Tibial nerve (tissue), 4 donors: ENCODE data around the gene MED13L. TPM values are rescaled to one million over a fixed set of nuclear protein-coding genes. Genes with fewer than 3 reads are reported as not detected.

Experiments used
- DNase-seq, 2 donors: peaks; one replicate each; pipeline ENCODE4 v3.0.0-alpha.2; 2019; ENCODE audit warnings: low spot score in 2 of 2
- H3K27ac ChIP-seq, 4 donors: fragments of 200-600 bp; sonication (generic) in 3 of 4; one replicate each; pipeline ENCODE4 v1.5.1; 2017 to 2019; ENCODE audit warnings: mild to moderate bottlenecking in 1 of 4
- H3K27me3 ChIP-seq, 2 donors: fragments of 200-600 bp; sonication (generic) in 1 of 2; one replicate each; pipeline versions ENCODE4 v1.5.1 to v1.6.0; 2017 to 2019
- H3K36me3 ChIP-seq, 3 donors: fragments of 200-600 bp; sonication (generic); one replicate each; pipeline ENCODE4 v1.5.1; 2018 to 2019
- H3K4me1 ChIP-seq, 4 donors: fragments of 200-600 bp; sonication (generic) in 3 of 4; one replicate each; pipeline ENCODE4 v1.5.1; 2017 to 2019
- H3K4me3 ChIP-seq, 4 donors: fragments of 200-600 bp; sonication (generic) in 3 of 4; one replicate each; pipeline ENCODE4 v1.5.1; 2017 to 2019; ENCODE audit warnings: mild to moderate bottlenecking in 1 of 4, moderate library complexity in 1 of 4
- H3K9me3 ChIP-seq, 4 donors: fragments of 200-600 bp; sonication (generic) in 3 of 4; one replicate each; pipeline ENCODE4 v1.5.1; 2017 to 2019
- EP300 ChIP-seq, 2 donors: sonication (generic); formaldehyde crosslinking; IDR thresholded peaks; one replicate each; pipeline ENCODE4 v1.6.1; 2017; ENCODE audit warnings: antibody characterized with exemption in 2 of 2, mild to moderate bottlenecking in 1 of 2
- POLR2A ChIP-seq, 2 donors: fragments of 450-650 bp; IDR thresholded peaks; one replicate each; pipeline ENCODE4 v1.6.1; 2017; ENCODE audit warnings: antibody characterized with exemption in 2 of 2, mild to moderate bottlenecking in 2 of 2, moderate library complexity in 2 of 2
- WGBS, 2 donors: methylation state at CpG; one replicate each; pipeline ENCODE4 v1.1.5; 2018; 5-methylcytosine and 5-hydroxymethylcytosine counted together
- total RNA-seq, 4 donors: library from RNA; depleted of rRNA; stranded (reverse); fragments of >200 nt; gene quantifications; one replicate each; pipeline ENCODE4 v1.1.0, GENCODE V29; 2016
- TF ChIP-seq, protein P1 (sequence below), 5 experiments: fragments of 200-600 bp in 3 of 5; fragments of 450-650 bp in 2 of 5; sonication (generic) in 3 of 5; IDR thresholded peaks; one replicate each; pipeline ENCODE4 v1.5.1; 2016 to 2019; ENCODE audit warnings: antibody characterized with exemption in 5 of 5, mild to moderate bottlenecking in 3 of 5, moderate library complexity in 2 of 5

MED13L gene
- total RNA-seq, 4 donors from 2014 or later = 138 to 234 (median 218) TPM

DNA sequence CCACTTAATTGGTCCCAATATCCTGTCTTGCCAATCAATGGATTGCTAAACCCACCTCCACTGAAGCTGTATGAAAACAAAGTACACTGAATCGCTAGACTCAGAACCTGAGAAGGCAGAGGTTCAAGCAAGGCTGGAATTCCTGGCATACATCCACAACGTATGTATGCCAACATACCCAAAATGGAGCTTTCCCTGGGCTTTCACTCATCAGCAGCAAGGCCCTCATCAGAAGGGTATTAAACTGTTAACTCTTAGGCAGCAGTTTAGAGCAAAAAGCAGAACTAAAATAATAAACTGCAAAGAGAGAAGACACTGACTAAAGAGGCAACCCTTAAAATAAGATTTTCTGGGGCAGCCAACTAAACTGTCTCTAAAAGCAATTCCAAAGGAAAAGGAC lies 13.6 kb downstream of the MED13L start:
- TF ChIP-seq, protein P1, sequence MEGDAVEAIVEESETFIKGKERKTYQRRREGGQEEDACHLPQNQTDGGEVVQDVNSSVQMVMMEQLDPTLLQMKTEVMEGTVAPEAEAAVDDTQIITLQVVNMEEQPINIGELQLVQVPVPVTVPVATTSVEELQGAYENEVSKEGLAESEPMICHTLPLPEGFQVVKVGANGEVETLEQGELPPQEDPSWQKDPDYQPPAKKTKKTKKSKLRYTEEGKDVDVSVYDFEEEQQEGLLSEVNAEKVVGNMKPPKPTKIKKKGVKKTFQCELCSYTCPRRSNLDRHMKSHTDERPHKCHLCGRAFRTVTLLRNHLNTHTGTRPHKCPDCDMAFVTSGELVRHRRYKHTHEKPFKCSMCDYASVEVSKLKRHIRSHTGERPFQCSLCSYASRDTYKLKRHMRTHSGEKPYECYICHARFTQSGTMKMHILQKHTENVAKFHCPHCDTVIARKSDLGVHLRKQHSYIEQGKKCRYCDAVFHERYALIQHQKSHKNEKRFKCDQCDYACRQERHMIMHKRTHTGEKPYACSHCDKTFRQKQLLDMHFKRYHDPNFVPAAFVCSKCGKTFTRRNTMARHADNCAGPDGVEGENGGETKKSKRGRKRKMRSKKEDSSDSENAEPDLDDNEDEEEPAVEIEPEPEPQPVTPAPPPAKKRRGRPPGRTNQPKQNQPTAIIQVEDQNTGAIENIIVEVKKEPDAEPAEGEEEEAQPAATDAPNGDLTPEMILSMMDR (IDR thresholded peaks at IDR 0.05) = no peak
- TF ChIP-seq POLR2A (IDR thresholded peaks at IDR 0.05) (no peak), EP300 (IDR thresholded peaks at IDR 0.05) (no peak)
- H3K27ac ChIP-seq = no peak overlapping the region
- no peaks in the 10 kb centered on the region for H3K36me3 ChIP-seq
- 19 to 24% methylated on average over 2 of the region's 2 CpGs for WGBS, 2 donors
- no peaks in the 10 kb centered on the region for H3K9me3 ChIP-seq
- no peak overlapping the region for H3K4me3 ChIP-seq
- no peaks in the 10 kb centered on the region for H3K27me3 ChIP-seq
- no peak for DNase-seq
- H3K4me1 ChIP-seq = peaks cover 0 to 94% (median 56%) of the 10 kb centered on the region in 4 donors

DNA sequence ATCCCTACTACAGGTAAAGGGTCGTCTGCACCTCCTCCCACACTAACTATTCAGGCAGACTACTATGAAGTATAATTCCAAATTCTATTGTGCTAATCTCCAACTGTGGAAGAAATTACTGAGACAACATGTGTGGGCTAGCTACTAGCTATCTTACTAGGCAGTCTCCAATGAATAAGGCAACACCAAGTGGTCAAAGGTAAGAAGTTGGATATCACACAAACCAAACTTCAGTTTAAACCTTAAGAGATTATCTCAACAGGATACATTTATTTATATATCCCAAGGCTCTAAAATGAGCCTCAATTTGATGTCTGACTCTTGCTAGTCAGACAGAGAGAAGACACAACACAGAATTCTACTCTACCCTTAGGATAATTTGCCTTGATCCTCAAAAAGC lies 14.1 kb downstream of the MED13L start:
- Histone ChIP-seq H3K27me3 (no peaks in the 10 kb centered on the region), H3K9me3 (no peaks in the 10 kb centered on the region), H3K4me3 (no peak overlapping the region), H3K36me3 (no peaks in the 10 kb centered on the region), H3K27ac (no peak overlapping the region), H3K4me1 (peaks cover 0 to 96% (median 56%) of the 10 kb centered on the region in 4 donors)
- DNase-seq = no peak
- WGBS, 2 donors = 62 to 63% methylated on average over 1 of the region's 1 CpG
- TF ChIP-seq, protein P1 (IDR thresholded peaks at IDR 0.05) = no peak
- TF ChIP-seq EP300 (IDR thresholded peaks at IDR 0.05) (no peak), POLR2A (IDR thresholded peaks at IDR 0.05) (no peak)

DNA sequence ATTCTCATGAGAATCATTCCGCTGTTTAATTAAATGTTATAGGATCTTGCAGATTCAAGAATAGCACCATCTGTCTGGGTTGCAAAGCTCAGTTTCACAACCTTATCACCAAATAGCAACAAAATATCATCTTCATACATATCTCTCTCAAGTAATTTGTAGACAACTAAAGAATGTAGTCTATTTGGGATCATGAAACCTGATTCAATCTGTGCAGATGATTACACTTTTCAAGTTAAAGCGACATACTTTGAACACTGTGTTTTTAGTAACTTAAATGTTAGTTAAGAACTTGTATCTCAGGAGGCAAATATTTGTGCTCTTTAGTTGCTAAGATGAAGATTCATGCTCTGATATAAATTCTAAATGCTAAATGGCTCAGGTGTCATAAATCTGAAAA lies 14.8 kb downstream of the MED13L start:
- no peak overlapping the region for H3K4me3 ChIP-seq
- peaks cover 0 to 96% (median 57%) of the 10 kb centered on the region in 4 donors for H3K4me1 ChIP-seq
- no peaks in the 10 kb centered on the region for H3K9me3 ChIP-seq
- TF ChIP-seq POLR2A (IDR thresholded peaks at IDR 0.05) (no peak), EP300 (IDR thresholded peaks at IDR 0.05) (no peak)
- TF ChIP-seq, protein P1 (IDR thresholded peaks at IDR 0.05) = no peak
- no peaks in the 10 kb centered on the region for H3K36me3 ChIP-seq
- WGBS, 2 donors = 92 to 94% methylated on average over 2 of the region's 2 CpGs
- no peak for DNase-seq
- no peak overlapping the region for H3K27ac ChIP-seq
- no peaks in the 10 kb centered on the region for H3K27me3 ChIP-seq

DNA sequence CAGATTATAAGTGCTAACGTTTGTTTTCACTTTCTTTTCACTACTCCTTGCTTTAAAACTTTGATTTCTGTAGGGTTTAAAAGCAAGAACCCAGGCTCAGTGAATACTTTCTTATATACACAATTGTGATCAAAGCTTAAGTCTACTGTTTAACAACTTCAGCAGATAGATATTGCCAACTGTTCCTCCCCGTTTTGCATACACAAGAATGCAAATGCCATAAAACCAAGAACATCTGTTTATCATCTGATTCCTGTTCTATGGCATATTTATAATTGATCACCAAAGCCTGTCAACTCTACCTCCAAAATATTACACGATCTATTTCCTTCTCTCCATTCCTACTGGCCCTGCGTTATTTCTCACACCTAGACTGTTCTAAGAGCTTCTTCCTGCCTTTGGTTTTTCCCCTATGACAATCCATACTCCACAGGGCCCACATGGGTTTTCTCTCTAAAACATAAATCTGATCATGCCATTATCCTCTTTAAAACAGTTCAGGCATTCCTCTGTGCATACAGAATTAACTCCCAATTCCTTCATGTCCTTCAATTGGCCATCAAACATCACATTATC lies 15.9 kb downstream of the MED13L start:
- no peak for DNase-seq
- Histone ChIP-seq H3K4me3 (no peak overlapping the region), H3K36me3 (no peaks in the 10 kb centered on the region), H3K27ac (no peak overlapping the region), H3K9me3 (no peaks in the 10 kb centered on the region), H3K4me1 (peaks cover 0 to 96% (median 52%) of the 10 kb centered on the region in 4 donors), H3K27me3 (no peaks in the 10 kb centered on the region)
- 62 to 68% methylated on average over 4 of the region's 4 CpGs for WGBS, 2 donors
- no peak for TF ChIP-seq POLR2A (IDR thresholded peaks at IDR 0.05)
- TF ChIP-seq, protein P1 (IDR thresholded peaks at IDR 0.05) = no peak
- no peak for TF ChIP-seq EP300 (IDR thresholded peaks at IDR 0.05)

DNA sequence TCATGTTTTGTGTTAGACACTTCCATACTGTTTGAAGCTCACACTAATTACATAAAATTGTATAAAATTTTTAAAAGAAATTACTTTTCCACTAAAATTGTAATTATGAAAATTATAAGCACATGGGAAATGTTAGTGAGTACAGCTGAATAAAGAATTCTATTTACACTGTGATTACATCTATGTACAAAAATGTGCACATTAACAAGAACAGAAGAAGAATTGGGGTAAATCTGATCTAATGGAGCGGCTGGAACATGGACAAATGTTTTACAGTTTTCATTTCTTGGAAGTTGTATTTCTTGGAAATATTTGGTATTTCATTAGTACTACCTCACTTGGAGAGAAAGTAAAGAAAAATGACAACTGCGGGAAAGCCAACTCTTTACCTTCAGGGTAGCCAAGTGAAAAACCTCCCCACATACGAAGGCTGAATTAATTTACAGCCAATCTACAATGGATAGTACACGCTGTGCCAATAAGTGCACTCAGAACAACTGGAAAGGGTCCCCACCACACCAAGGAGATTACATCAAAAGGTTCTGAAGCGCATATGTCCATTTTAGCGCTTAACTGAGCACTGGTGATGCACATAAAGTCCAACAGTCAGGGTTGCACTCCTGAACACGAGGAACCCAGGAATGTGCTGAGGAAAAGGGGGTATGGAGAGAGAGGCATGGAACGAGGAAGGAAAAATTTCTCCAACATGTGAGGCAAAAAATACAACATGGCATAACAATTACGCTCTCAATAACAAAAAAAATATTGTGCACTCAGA lies 17.5 kb downstream of the MED13L start:
- TF ChIP-seq EP300 (IDR thresholded peaks at IDR 0.05) (no peak), POLR2A (IDR thresholded peaks at IDR 0.05) (no peak)
- TF ChIP-seq, protein P1 (IDR thresholded peaks at IDR 0.05) = no peak
- no peak overlapping the region for H3K27ac ChIP-seq
- DNase-seq = no peak
- H3K27me3 ChIP-seq = no peaks in the 10 kb centered on the region
- WGBS, 2 donors = 75 to 77% methylated on average over 9 of the region's 9 CpGs
- H3K4me3 ChIP-seq = no peak overlapping the region
- no peaks in the 10 kb centered on the region for H3K36me3 ChIP-seq
- peaks cover 0 to 96% (median 44%) of the 10 kb centered on the region in 4 donors for H3K4me1 ChIP-seq
- no peaks in the 10 kb centered on the region for H3K9me3 ChIP-seq
